Measurements from ENCODE around the gene RGL3. TPM values are rescaled to one million over a fixed set of nuclear protein-coding genes. Genes with fewer than 3 reads are reported as not detected.
A peak's percentile ranks its signal among the peaks of the same experiment; 100 is the strongest.

RGL3 gene
- total and polyA plus RNA-seq, 9 of the 15 experiments (the other 6 are each of a cell fraction or from before 2014, with no cell fraction given), result 0.12 to 0.61 (median 0.32) TPM; not detected in 4

DNA sequence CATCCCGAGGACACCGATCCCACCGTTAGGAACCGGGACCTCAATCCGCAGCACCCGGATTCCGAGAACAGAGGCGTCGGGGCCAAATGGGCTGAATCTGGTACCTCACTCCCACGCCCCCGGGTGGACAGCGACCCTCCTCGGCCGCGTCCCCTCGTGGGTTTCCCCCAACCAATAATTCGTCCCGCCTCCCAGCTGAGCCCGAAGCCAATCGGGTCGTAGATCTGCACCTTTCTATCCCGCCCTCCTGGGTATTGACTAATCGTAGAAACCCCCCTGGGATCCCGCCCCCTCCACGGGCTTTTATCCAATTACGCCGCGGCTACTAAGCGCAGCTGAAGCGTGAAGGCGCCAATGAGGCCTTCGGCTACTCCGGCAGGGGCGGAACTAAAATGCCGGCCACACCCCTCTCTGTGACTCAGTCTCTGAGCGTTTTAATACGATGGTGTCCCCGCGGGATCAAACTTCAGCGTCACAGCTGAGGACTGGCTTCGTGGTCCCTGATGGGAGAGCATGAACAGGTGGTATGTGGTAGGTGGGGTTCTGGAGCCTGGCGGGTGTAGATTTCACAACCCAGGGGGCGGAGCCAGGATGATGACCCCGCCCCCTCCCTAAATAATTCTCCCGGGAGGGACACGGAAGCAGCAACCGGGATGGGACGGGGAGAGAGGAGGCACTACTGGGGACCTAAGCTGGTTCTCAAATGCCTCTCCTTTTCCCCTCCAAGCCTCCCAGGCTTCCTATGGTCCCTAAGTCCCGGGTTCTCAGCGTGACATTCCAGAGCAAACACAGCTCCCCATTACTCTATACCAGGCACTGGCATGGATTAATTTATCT is 72.8 kb downstream of the RGL3 start, which contains the start of the genes CCDC159 and TMEM205 (continued):
- TF ChIP-seq MBD2 (IDR thresholded peaks at IDR 0.05; ENCODE audit: borderline replicate concordance, low read depth) (peak; percentile 94), YY1 (IDR thresholded peaks at IDR 0.05; ENCODE audit: borderline replicate concordance in 1 of 3, control insufficient read depth in 1 of 3, extremely low read depth in 1 of 3, insufficient read depth in 3 of 3, insufficient read length in 1 of 3, insufficient replicate concordance in 2 of 3, low read depth in 1 of 3, low read length in 2 of 3) (peak in 2 of 3 experiments; percentile 46 to 71), PHF8 (IDR thresholded peaks at IDR 0.05; ENCODE audit: borderline replicate concordance, low read length) (peak; percentile 42; the same call in 1 of the 2 replicates), SMARCA4 (IDR thresholded peaks at IDR 0.05) (0 out of 2 replicates have a peak, but pooled peaks have one; percentile 5), DACH1 (IDR thresholded peaks at IDR 0.05; ENCODE audit: partially characterized antibody) (peak; percentile 80), NFYB (IDR thresholded peaks at IDR 0.05; ENCODE audit: extremely low read depth, insufficient read length) (peak; percentile 54), CEBPB (tag; IDR thresholded peaks at IDR 0.05) (peak; percentile 98), ATF1 (CRISPR knock-in tag; IDR thresholded peaks at IDR 0.05) (no peak), ATF1 (tag; IDR thresholded peaks at IDR 0.05) (peak; percentile 88), RBBP5 (IDR thresholded peaks at IDR 0.05; ENCODE audit: borderline replicate concordance, insufficient read depth, low read length, poor library complexity, severe bottlenecking) (peak; percentile 76), NFRKB (IDR thresholded peaks at IDR 0.05; ENCODE audit: low read depth) (no peak), FOXA3 (CRISPR knock-in tag; conservative IDR thresholded peaks at IDR 0.05 in 1 of 2, IDR thresholded peaks at IDR 0.05 in 1 of 2) (peak in 1 of 2 experiments; percentile 55; a peak in 1 of 4 replicates), MYC (IDR thresholded peaks at IDR 0.05; ENCODE audit: low read depth, low read length) (0 out of 2 replicates have a peak, but pooled peaks have one; percentile 12), MYC (CRISPR knock-in tag; IDR thresholded peaks at IDR 0.05; ENCODE audit: borderline replicate concordance, low read depth) (no peak; the same call in 1 of the 2 replicates), CBFA2T3 (IDR thresholded peaks at IDR 0.05) (0 out of 2 replicates have a peak, but pooled peaks have one; percentile 13), RAD51 (IDR thresholded peaks at IDR 0.05; ENCODE audit: borderline replicate concordance, low read depth) (no peak)
- TF ChIP-seq, protein P1, sequence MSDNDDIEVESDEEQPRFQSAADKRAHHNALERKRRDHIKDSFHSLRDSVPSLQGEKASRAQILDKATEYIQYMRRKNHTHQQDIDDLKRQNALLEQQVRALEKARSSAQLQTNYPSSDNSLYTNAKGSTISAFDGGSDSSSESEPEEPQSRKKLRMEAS (CRISPR knock-in tag; IDR thresholded peaks at IDR 0.05), result peak; percentile 74
- TF ChIP-seq, protein P2, sequence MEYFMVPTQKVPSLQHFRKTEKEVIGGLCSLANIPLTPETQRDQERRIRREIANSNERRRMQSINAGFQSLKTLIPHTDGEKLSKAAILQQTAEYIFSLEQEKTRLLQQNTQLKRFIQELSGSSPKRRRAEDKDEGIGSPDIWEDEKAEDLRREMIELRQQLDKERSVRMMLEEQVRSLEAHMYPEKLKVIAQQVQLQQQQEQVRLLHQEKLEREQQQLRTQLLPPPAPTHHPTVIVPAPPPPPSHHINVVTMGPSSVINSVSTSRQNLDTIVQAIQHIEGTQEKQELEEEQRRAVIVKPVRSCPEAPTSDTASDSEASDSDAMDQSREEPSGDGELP (CRISPR knock-in tag; IDR thresholded peaks at IDR 0.05; ENCODE audit: borderline replicate concordance), result peak; percentile 98
- TF ChIP-seq, protein P3, sequence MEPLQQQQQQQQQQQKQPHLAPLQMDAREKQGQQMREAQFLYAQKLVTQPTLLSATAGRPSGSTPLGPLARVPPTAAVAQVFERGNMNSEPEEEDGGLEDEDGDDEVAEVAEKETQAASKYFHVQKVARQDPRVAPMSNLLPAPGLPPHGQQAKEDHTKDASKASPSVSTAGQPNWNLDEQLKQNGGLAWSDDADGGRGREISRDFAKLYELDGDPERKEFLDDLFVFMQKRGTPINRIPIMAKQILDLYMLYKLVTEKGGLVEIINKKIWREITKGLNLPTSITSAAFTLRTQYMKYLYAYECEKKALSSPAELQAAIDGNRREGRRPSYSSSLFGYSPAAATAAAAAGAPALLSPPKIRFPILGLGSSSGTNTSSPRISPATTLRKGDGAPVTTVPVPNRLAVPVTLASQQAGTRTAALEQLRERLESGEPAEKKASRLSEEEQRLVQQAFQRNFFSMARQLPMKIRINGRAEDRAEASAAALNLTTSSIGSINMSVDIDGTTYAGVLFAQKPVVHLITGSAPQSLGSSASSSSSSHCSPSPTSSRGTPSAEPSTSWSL (CRISPR knock-in tag; IDR thresholded peaks at IDR 0.05; ENCODE audit: borderline replicate concordance), result no peak
- TF ChIP-seq, protein P4, sequence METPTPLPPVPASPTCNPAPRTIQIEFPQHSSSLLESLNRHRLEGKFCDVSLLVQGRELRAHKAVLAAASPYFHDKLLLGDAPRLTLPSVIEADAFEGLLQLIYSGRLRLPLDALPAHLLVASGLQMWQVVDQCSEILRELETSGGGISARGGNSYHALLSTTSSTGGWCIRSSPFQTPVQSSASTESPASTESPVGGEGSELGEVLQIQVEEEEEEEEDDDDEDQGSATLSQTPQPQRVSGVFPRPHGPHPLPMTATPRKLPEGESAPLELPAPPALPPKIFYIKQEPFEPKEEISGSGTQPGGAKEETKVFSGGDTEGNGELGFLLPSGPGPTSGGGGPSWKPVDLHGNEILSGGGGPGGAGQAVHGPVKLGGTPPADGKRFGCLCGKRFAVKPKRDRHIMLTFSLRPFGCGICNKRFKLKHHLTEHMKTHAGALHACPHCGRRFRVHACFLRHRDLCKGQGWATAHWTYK (CRISPR knock-in tag; IDR thresholded peaks at IDR 0.05), result 0 out of 2 replicates have a peak, but pooled peaks have one; percentile 47
